HEK293 (cell line): ENCODE results near the gene EBP.

Experiments
- CTCF ChIA-PET: fragments of 350-600 bp; formaldehyde crosslinking; extraction: SDS; loops from one replicate; lab custom pipeline; 2021; ENCODE audit warnings: antibody characterized with exemption; lab: Yijun Ruan, JAX
- POLR2A ChIA-PET: fragments of 300-600 bp; formaldehyde crosslinking; extraction: SDS; loops from one replicate; lab custom pipeline; 2020; ENCODE audit warnings: antibody characterized with exemption, inconsistent platforms; lab: Yijun Ruan, JAX
- H3K27ac ChIP-seq: fragments of 200-500 bp; sonication (Bioruptor generic); 2 replicates; pipeline ENCODE4 v1.5.1; 2014; ENCODE audit warnings: low read depth, low read length, control low read depth, inconsistent platforms; ENCODE audit errors: extremely low read depth
- H3K36me3 ChIP-seq, 2 experiments: fragments of 200-500 bp in 1 of 2; sonication (Bioruptor generic) in 1 of 2; 1 replicate in 1 of 2; 2 replicates in 1 of 2; pipeline ENCODE4 v1.5.1; 2014 to 2017; ENCODE audit warnings: inconsistent platforms in 2 of 2, low read length in 2 of 2; ENCODE audit not compliant: control insufficient read depth in 2 of 2, insufficient read depth in 1 of 2
- H3K4me1 ChIP-seq: fragments of 200-500 bp; sonication (Bioruptor generic); 2 replicates; pipeline ENCODE4 v1.5.1; 2014; ENCODE audit warnings: mild to moderate bottlenecking, low read length, inconsistent platforms; ENCODE audit not compliant: control insufficient read depth, insufficient read depth
- H3K4me3 ChIP-seq: 2 replicates; pipeline ENCODE4 v1.5.1; 2011; ENCODE audit warnings: low read depth, mild to moderate bottlenecking, control low read depth, low read length, moderate library complexity
- H3K9me3 ChIP-seq: fragments of 200-500 bp; sonication (Bioruptor generic); 2 replicates; pipeline ENCODE4 v1.5.1; 2014; ENCODE audit warnings: low read depth, low read length, inconsistent platforms; ENCODE audit not compliant: control insufficient read depth, insufficient read depth
- ZNF146 ChIP-seq: fragments of 450-650 bp; formaldehyde crosslinking; IDR thresholded peaks from 2 replicates; pipeline ENCODE4 v1.5.1; 2016; ENCODE audit warnings: missing biosample characterization, missing genetic modification characterization
- ZNF311 ChIP-seq: fragments of 450-650 bp; formaldehyde crosslinking; IDR thresholded peaks from 2 replicates; pipeline ENCODE4 v1.5.1; 2017; ENCODE audit warnings: missing biosample characterization, missing genetic modification characterization, borderline replicate concordance
- ZNF585B ChIP-seq: fragments of 450-650 bp; formaldehyde crosslinking; IDR thresholded peaks from 2 replicates; pipeline ENCODE4 v1.5.1; 2016; ENCODE audit warnings: missing biosample characterization, missing genetic modification characterization
- ZNF623 ChIP-seq: fragments of 450-650 bp; formaldehyde crosslinking; IDR thresholded peaks from 2 replicates; pipeline ENCODE4 v1.5.1; 2016; ENCODE audit warnings: missing biosample characterization, missing genetic modification characterization
- ZNF837 ChIP-seq: fragments of 450-650 bp; formaldehyde crosslinking; IDR thresholded peaks from 2 replicates; pipeline ENCODE4 v1.5.1; 2016; ENCODE audit warnings: missing biosample characterization, missing genetic modification characterization
- ZSCAN30 ChIP-seq: fragments of 450-650 bp; IDR thresholded peaks from 2 replicates; pipeline ENCODE4 v1.5.1; 2018; ENCODE audit warnings: missing biosample characterization, mild to moderate bottlenecking, missing genetic modification characterization, moderate library complexity
- TF ChIP-seq, protein P1 (sequence below): fragments of 450-650 bp; IDR thresholded peaks from 2 replicates; pipeline ENCODE4 v1.5.1; 2018; ENCODE audit warnings: missing biosample characterization, missing genetic modification characterization
- TF ChIP-seq, protein P2 (sequence below): fragments of 450-650 bp; formaldehyde crosslinking; IDR thresholded peaks from 2 replicates; pipeline ENCODE4 v1.5.1; 2016; ENCODE audit warnings: missing biosample characterization, missing genetic modification characterization
- TF ChIP-seq, protein P3 (sequence below): fragments of 450-650 bp; formaldehyde crosslinking; IDR thresholded peaks from 2 replicates; pipeline ENCODE4 v1.5.1; 2016; ENCODE audit warnings: missing biosample characterization, missing genetic modification characterization, low read depth

The EBP gene

DNA sequence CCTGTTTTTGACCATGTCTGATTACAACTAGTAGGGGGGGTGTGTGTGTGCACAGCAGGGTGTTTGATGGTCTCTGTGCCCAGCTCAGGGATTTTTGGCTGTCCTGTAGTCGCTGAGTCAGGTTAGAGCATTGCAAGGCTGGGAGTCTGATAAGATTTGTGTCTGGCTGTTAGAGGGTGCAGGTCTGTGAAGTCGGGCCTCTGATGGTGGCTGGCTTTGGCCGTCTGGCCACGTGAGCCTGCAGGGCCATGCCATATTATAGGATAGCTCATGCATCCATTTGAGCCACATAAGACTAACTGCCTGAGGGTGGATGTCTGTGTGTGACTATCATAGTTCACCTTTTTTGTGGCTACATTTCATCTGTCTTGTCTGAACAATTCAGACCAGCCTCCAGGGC, 7.9 kb upstream of the EBP start:
- no peaks in the 10 kb centered on the region for H3K9me3 ChIP-seq
- no peak overlapping the region for H3K27ac ChIP-seq
- POLR2A ChIA-PET: interaction anchor here (0.8 kb wide), 1 partner anchor 61 kb away, joined by 3 read pairs; no protein-coding TSS in a partner anchor
- CTCF ChIA-PET: interaction anchor here (0.8 kb wide), 1 partner anchor 11 kb away, joined by 4 read pairs; no protein-coding TSS in a partner anchor
- H3K4me1 ChIP-seq: no peaks in the 10 kb centered on the region
- H3K36me3 ChIP-seq: peaks cover 0 to 34% of the 10 kb centered on the region in 2 experiments; a peak in 2 of 3 replicates
- H3K4me3 ChIP-seq: no peak overlapping the region
- no peak for TF ChIP-seq ZNF837

DNA sequence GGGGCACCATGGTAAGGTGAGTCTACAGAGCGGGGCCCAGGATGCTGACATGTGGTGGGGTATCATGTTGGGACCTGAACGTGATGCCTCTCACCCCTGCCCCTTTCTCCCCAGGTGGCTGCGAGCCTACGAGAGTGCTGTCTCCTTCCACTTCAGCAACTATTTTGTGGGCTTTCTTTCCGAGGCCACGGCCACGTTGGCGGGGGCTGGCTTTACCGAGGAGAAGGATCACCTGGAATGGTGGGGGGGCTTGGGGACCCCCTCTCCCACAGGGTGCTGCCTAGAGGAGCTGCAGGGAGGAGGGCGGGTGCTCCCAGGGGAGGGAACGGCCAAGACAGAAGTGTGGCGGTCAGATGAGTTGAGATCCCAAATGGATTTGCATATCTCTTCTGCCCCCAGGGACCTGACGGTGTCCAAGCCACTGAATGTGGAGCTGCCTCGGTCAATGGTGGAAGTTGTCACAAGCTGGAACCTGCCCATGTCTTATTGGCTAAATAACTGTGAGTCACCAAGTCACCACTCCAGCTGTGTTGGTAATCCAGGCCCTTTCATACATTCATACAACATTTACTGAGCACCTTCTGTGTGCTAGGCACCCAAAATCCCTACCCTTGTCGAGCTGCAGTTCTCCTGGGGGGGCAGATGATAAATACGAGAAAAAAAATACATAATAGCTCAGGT, 7.3 kb upstream of the EBP start:
- POLR2A ChIA-PET: interaction anchor here (0.7 kb wide), 1 partner anchor 149 kb away, joined by 4 read pairs; no protein-coding TSS in a partner anchor
- CTCF ChIA-PET: no interaction called here
- H3K36me3 ChIP-seq: peaks cover 0 to 34% of the 10 kb centered on the region in 2 experiments; a peak in 2 of 3 replicates

DNA sequence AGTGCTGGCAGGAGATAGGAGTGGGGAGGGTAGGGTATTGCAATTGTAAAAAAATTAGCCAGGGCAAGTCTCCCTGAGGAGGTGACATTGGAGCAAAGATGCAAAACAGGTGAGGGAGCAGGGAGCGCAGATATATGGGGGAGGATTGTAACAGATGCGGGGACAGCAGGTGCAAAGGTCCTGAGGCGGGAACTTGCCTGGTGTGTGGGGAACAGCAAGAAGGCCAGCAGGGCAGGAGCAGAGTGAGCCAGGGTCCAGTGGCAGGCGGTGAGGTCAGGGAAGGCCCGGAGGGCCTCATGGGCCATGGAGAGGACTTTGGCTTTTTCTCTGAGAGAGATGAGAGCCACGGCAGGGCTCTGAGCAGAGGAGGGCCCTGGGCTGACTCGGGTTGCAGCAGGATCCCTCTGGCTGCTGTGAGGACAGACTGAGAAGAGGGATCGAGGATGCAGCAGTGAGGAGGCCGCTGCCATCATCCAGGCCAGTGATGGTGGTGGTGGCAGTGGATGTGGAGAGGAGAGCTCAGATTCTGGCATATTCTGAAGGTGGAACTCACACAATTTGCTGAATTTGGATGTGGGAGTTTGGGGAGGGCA, 6.6 kb upstream of the EBP start:
- Histone ChIP-seq H3K4me3 (no peak overlapping the region), H3K36me3 (peaks cover 0 to 34% of the 10 kb centered on the region in 2 experiments; a peak in 2 of 3 replicates), H3K4me1 (no peaks in the 10 kb centered on the region), H3K9me3 (no peaks in the 10 kb centered on the region), H3K27ac (no peak overlapping the region)
- ChIA-PET CTCF (no interaction called here), POLR2A (interaction anchor here (0.7 kb wide), 1 partner anchor 149 kb away, joined by 4 read pairs; no protein-coding TSS in a partner anchor)
- TF ChIP-seq, protein P1, sequence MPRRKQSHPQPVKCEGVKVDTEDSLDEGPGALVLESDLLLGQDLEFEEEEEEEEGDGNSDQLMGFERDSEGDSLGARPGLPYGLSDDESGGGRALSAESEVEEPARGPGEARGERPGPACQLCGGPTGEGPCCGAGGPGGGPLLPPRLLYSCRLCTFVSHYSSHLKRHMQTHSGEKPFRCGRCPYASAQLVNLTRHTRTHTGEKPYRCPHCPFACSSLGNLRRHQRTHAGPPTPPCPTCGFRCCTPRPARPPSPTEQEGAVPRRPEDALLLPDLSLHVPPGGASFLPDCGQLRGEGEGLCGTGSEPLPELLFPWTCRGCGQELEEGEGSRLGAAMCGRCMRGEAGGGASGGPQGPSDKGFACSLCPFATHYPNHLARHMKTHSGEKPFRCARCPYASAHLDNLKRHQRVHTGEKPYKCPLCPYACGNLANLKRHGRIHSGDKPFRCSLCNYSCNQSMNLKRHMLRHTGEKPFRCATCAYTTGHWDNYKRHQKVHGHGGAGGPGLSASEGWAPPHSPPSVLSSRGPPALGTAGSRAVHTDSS (tag by site-specific recombination): no peak
- TF ChIP-seq ZNF623 (tag by site-specific recombination): peak; percentile 97

More for the DNA sequence above, 7.3 kb upstream of the EBP start:
- no peak overlapping the region for H3K27ac ChIP-seq
- no peaks in the 10 kb centered on the region for H3K9me3 ChIP-seq
- H3K4me3 ChIP-seq: no peak overlapping the region
- TF ChIP-seq ZSCAN30 (tag by site-specific recombination): no peak
- no peak for TF ChIP-seq ZNF146
- TF ChIP-seq, protein P1 (tag by site-specific recombination): no peak
- TF ChIP-seq, protein P2, sequence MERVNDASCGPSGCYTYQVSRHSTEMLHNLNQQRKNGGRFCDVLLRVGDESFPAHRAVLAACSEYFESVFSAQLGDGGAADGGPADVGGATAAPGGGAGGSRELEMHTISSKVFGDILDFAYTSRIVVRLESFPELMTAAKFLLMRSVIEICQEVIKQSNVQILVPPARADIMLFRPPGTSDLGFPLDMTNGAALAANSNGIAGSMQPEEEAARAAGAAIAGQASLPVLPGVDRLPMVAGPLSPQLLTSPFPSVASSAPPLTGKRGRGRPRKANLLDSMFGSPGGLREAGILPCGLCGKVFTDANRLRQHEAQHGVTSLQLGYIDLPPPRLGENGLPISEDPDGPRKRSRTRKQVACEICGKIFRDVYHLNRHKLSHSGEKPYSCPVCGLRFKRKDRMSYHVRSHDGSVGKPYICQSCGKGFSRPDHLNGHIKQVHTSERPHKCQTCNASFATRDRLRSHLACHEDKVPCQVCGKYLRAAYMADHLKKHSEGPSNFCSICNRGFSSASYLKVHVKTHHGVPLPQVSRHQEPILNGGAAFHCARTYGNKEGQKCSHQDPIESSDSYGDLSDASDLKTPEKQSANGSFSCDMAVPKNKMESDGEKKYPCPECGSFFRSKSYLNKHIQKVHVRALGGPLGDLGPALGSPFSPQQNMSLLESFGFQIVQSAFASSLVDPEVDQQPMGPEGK: no peak
- TF ChIP-seq, protein P3, sequence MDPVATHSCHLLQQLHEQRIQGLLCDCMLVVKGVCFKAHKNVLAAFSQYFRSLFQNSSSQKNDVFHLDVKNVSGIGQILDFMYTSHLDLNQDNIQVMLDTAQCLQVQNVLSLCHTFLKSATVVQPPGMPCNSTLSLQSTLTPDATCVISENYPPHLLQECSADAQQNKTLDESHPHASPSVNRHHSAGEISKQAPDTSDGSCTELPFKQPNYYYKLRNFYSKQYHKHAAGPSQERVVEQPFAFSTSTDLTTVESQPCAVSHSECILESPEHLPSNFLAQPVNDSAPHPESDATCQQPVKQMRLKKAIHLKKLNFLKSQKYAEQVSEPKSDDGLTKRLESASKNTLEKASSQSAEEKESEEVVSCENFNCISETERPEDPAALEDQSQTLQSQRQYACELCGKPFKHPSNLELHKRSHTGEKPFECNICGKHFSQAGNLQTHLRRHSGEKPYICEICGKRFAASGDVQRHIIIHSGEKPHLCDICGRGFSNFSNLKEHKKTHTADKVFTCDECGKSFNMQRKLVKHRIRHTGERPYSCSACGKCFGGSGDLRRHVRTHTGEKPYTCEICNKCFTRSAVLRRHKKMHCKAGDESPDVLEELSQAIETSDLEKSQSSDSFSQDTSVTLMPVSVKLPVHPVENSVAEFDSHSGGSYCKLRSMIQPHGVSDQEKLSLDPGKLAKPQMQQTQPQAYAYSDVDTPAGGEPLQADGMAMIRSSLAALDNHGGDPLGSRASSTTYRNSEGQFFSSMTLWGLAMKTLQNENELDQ: no peak
- TF ChIP-seq ZNF585B (tag by site-specific recombination): no peak
- TF ChIP-seq ZNF311 (tag by site-specific recombination): no peak
- TF ChIP-seq, all 188 proteins: peak for 0
- H3K4me1 ChIP-seq: no peaks in the 10 kb centered on the region
